ENCODE data around the gene TFPT. TPM values are rescaled to one million over a fixed set of nuclear protein-coding genes. Genes with fewer than 3 reads are reported as not detected.

Gene TFPT
- total RNA-seq, 1 donor from 2014 or later = 25.2 TPM

DNA sequence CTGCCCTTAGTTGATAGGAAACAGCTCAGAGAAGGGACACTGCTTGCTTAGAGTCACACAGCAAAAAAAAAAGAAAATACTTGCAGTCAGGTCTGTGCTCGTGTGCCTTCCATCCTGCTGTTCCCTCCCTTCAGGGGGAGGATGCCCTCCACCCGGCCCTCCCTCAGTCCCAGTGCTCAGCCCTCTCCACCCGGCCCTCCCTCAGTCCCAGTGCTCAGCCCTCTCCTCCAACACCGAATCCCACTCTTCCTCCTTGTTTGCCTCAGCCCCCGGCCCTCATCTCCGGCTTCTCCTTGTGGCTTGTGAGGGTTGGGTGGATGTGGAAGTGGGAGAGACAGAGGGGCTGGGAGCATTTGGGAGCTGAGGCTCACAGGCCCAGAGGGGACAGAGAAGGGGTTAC is 5.8 kb downstream of the TFPT start:
- Mint-ChIP-seq H3K36me3 (ENCODE audit: low read depth, unreplicated experiment) (peaks cover 19% of the 10 kb centered on the region), H3K9me3 (ENCODE audit: unreplicated experiment) (no peaks in the 10 kb centered on the region), H3K4me1 (ENCODE audit: low read depth, unreplicated experiment) (no peaks in the 10 kb centered on the region), H3K27ac (ENCODE audit: unreplicated experiment) (no peak overlapping the region), H3K4me3 (ENCODE audit: unreplicated experiment) (no peak overlapping the region), H3K27me3 (ENCODE audit: low read depth, unreplicated experiment) (no peaks in the 10 kb centered on the region)
- H3K36me3 ChIP-seq (ENCODE audit: insufficient read depth, low read length) = peaks cover 5% of the 10 kb centered on the region
- H2AFZ ChIP-seq (ENCODE audit: low read depth, low read length) = no peak overlapping the region
- DNase-seq (ENCODE audit: low read depth) (no peak), FAIRE-seq (no peak)
- no peaks in the 10 kb centered on the region for H3K9me3 ChIP-seq (ENCODE audit: insufficient read depth, low read depth, low read length)
- no peak overlapping the region for H3K4me3 ChIP-seq (ENCODE audit: insufficient read depth, low read depth, low read length)
- H3K9ac ChIP-seq (ENCODE audit: low read length) = no peak overlapping the region
- no peaks in the 10 kb centered on the region for H3K27me3 ChIP-seq (ENCODE audit: insufficient read depth, low read length)
- TF ChIP-seq, protein P1, sequence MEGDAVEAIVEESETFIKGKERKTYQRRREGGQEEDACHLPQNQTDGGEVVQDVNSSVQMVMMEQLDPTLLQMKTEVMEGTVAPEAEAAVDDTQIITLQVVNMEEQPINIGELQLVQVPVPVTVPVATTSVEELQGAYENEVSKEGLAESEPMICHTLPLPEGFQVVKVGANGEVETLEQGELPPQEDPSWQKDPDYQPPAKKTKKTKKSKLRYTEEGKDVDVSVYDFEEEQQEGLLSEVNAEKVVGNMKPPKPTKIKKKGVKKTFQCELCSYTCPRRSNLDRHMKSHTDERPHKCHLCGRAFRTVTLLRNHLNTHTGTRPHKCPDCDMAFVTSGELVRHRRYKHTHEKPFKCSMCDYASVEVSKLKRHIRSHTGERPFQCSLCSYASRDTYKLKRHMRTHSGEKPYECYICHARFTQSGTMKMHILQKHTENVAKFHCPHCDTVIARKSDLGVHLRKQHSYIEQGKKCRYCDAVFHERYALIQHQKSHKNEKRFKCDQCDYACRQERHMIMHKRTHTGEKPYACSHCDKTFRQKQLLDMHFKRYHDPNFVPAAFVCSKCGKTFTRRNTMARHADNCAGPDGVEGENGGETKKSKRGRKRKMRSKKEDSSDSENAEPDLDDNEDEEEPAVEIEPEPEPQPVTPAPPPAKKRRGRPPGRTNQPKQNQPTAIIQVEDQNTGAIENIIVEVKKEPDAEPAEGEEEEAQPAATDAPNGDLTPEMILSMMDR (IDR thresholded peaks at IDR 0.05; ENCODE audit: insufficient read depth, low read depth, low read length) = no peak
- no peak for TF ChIP-seq EZH2 (IDR thresholded peaks at IDR 0.05; ENCODE audit: insufficient read depth, low read length)
- H3K4me1 ChIP-seq (ENCODE audit: insufficient read depth, low read length) = peaks cover 7% of the 10 kb centered on the region
- peaks cover 30% of the 10 kb centered on the region for H3K79me2 ChIP-seq (ENCODE audit: insufficient read depth, low read length)
- peaks cover 15% of the 10 kb centered on the region for H4K20me1 ChIP-seq (ENCODE audit: insufficient read depth, low read length)
- no peak overlapping the region for H3K4me2 ChIP-seq (ENCODE audit: low read length)
- no peak overlapping the region for H3K27ac ChIP-seq (ENCODE audit: low read depth, low read length)

GRCh38 chr19:54108496-54108895 is 7.0 kb downstream of the TFPT start:
- no peak for FAIRE-seq
- Histone ChIP-seq H3K4me2 (ENCODE audit: low read length) (no peak overlapping the region), H3K4me1 (ENCODE audit: insufficient read depth, low read length) (no peaks in the 10 kb centered on the region), H3K27me3 (ENCODE audit: insufficient read depth, low read length) (no peaks in the 10 kb centered on the region), H3K27ac (ENCODE audit: low read depth, low read length) (no peak overlapping the region), H3K9me3 (ENCODE audit: insufficient read depth, low read depth, low read length) (no peaks in the 10 kb centered on the region), H3K79me2 (ENCODE audit: insufficient read depth, low read length) (peaks cover 26% of the 10 kb centered on the region), H3K9ac (ENCODE audit: low read length) (no peak overlapping the region), H3K36me3 (ENCODE audit: insufficient read depth, low read length) (peaks cover 5% of the 10 kb centered on the region), H2AFZ (ENCODE audit: low read depth, low read length) (no peak overlapping the region), H4K20me1 (ENCODE audit: insufficient read depth, low read length) (peaks cover 15% of the 10 kb centered on the region), H3K4me3 (ENCODE audit: insufficient read depth, low read depth, low read length) (no peak overlapping the region)
- H3K4me1 Mint-ChIP-seq (ENCODE audit: low read depth, unreplicated experiment) = no peaks in the 10 kb centered on the region
- no peaks in the 10 kb centered on the region for H3K9me3 Mint-ChIP-seq (ENCODE audit: unreplicated experiment)
- H3K27me3 Mint-ChIP-seq (ENCODE audit: low read depth, unreplicated experiment) = no peaks in the 10 kb centered on the region
- no peak overlapping the region for H3K27ac Mint-ChIP-seq (ENCODE audit: unreplicated experiment)
- H3K4me3 Mint-ChIP-seq (ENCODE audit: unreplicated experiment) = no peak overlapping the region
- peaks cover 16% of the 10 kb centered on the region for H3K36me3 Mint-ChIP-seq (ENCODE audit: low read depth, unreplicated experiment)
- TF ChIP-seq, protein P1 (IDR thresholded peaks at IDR 0.05; ENCODE audit: insufficient read depth, low read depth, low read length) = no peak
- no peak for TF ChIP-seq EZH2 (IDR thresholded peaks at IDR 0.05; ENCODE audit: insufficient read depth, low read length)
- DNase-seq (ENCODE audit: low read depth) = no peak

GRCh38 chr19:54107876-54108490 is 7.5 kb downstream of the TFPT start:
- peaks cover 5% of the 10 kb centered on the region for H3K36me3 ChIP-seq (ENCODE audit: insufficient read depth, low read length)

More at GRCh38 chr19:54107876-54108490, 7.5 kb downstream of the TFPT start:
- Mint-ChIP-seq H3K9me3 (ENCODE audit: unreplicated experiment) (no peaks in the 10 kb centered on the region), H3K4me1 (ENCODE audit: low read depth, unreplicated experiment) (no peaks in the 10 kb centered on the region), H3K27me3 (ENCODE audit: low read depth, unreplicated experiment) (no peaks in the 10 kb centered on the region), H3K36me3 (ENCODE audit: low read depth, unreplicated experiment) (peaks cover 17% of the 10 kb centered on the region), H3K27ac (ENCODE audit: unreplicated experiment) (no peak overlapping the region), H3K4me3 (ENCODE audit: unreplicated experiment) (no peak overlapping the region)
- H3K4me1 ChIP-seq (ENCODE audit: insufficient read depth, low read length) = no peaks in the 10 kb centered on the region
- H3K79me2 ChIP-seq (ENCODE audit: insufficient read depth, low read length) = peaks cover 26% of the 10 kb centered on the region
- H2AFZ ChIP-seq (ENCODE audit: low read depth, low read length) = no peak overlapping the region
- H3K9ac ChIP-seq (ENCODE audit: low read length) = no peak overlapping the region
- peaks cover 15% of the 10 kb centered on the region for H4K20me1 ChIP-seq (ENCODE audit: insufficient read depth, low read length)
- no peaks in the 10 kb centered on the region for H3K27me3 ChIP-seq (ENCODE audit: insufficient read depth, low read length)
- DNase-seq (ENCODE audit: low read depth) (no peak), FAIRE-seq (no peak)
- no peak overlapping the region for H3K27ac ChIP-seq (ENCODE audit: low read depth, low read length)
- no peak overlapping the region for H3K4me3 ChIP-seq (ENCODE audit: insufficient read depth, low read depth, low read length)
- no peak for TF ChIP-seq EZH2 (IDR thresholded peaks at IDR 0.05; ENCODE audit: insufficient read depth, low read length)
- TF ChIP-seq, protein P1 (IDR thresholded peaks at IDR 0.05; ENCODE audit: insufficient read depth, low read depth, low read length) = no peak
- no peaks in the 10 kb centered on the region for H3K9me3 ChIP-seq (ENCODE audit: insufficient read depth, low read depth, low read length)
- H3K4me2 ChIP-seq (ENCODE audit: low read length) = no peak overlapping the region
